ENCODE data around the gene MEAF6. TPM values are rescaled to one million over a fixed set of nuclear protein-coding genes. Genes with fewer than 3 reads are reported as not detected.

MEAF6 gene
- total and polyA plus RNA-seq, 2 of the 4 experiments (the other 2 are of a cell fraction) = 36.2 to 40.7 TPM

- DNase-seq = no peak
- no peak overlapping the region for H2AFZ ChIP-seq (replicated peaks; ENCODE audit: low read length, poor library complexity)
- H3K27me3 ChIP-seq (ENCODE audit: control insufficient read depth, insufficient read depth, low read length) = no peaks in the 10 kb centered on the region
- H3K79me1 ChIP-seq (ENCODE audit: low read depth in 1 of 2, low read length in 2 of 2) = peaks cover 17 to 33% of the 10 kb centered on the region in 2 experiments
- dilution Hi-C loops (cut with HindIII; ENCODE audit: low sequenced_read_pairs, unreplicated experiment) (no loop called here), in situ Hi-C loops (cut with MboI; ENCODE audit: low sequenced_read_pairs) (no loop called here), intact Hi-C loops (cut with micrococcal nuclease) (loop anchor here (2.0 kb wide), 1 partner anchor 19 kb away; the partner anchor contains the start of gene MEAF6)
- no peak overlapping the region for H3K56ac ChIP-seq (ENCODE audit: extremely low read depth, insufficient read depth, low read length)
- peak overlapping the region; percentile 80 for H3K18ac ChIP-seq (ENCODE audit: low read depth, low read length)
- H4K20me1 ChIP-seq (ENCODE audit: insufficient read depth, low read length) = peaks cover 19% of the 10 kb centered on the region; the same call in 1 of the 2 replicates
- H2AK9ac ChIP-seq (replicated peaks; ENCODE audit: low read depth, low read length, poor library complexity) = no peak overlapping the region
- no peak overlapping the region for H3K9ac ChIP-seq (ENCODE audit: low read depth, low read length)
- peaks cover 11% of the 10 kb centered on the region for H3K4me1 ChIP-seq (ENCODE audit: control insufficient read depth, insufficient read depth, low read length)
- H2BK120ac ChIP-seq (ENCODE audit: low read depth, low read length) = peak overlapping the region; percentile 68
- H2BK15ac ChIP-seq (ENCODE audit: low read depth, low read length) = peak overlapping the region; percentile 5; the same call in 1 of the 3 replicates
- peak overlapping the region; percentile 37 for H2BK5ac ChIP-seq (ENCODE audit: low read depth, low read length, poor library complexity, severe bottlenecking)
- ChIA-PET POLR2A (ENCODE audit: unreplicated experiment) (no interaction called here), CTCF (no interaction called here)
- WGBS, 2 experiments (ENCODE audit: extremely low coverage in 2 of 2, insufficient read length in 1 of 2) = no CpG with 5 or more reads among the region's 4 CpGs
- no TSS peak for BruUV-seq (replicated peaks)
- H3K23ac ChIP-seq (ENCODE audit: low read depth, low read length) = peak overlapping the region; percentile 68
- H3K4me2 ChIP-seq (ENCODE audit: low read depth, low read length) = no peak overlapping the region
- no peaks in the 10 kb centered on the region for H3K9me3 ChIP-seq (ENCODE audit: control insufficient read depth, insufficient read depth, low read length)
- H3K4me3 ChIP-seq (ENCODE audit: insufficient read depth, low read depth, low read length) = no peak overlapping the region
- no peak for ATAC-seq (ENCODE audit: low read depth)
- peak overlapping the region; percentile 78 for H4K91ac ChIP-seq (ENCODE audit: insufficient read depth, low read depth, low read length)
- H4K8ac ChIP-seq (ENCODE audit: low read depth in 2 of 2, low read length in 2 of 2) = peak overlapping the region in 1 of 2 experiments; percentile 76; a peak in 2 of 4 replicates
- H3K36me3 ChIP-seq (ENCODE audit: control insufficient read depth, insufficient read depth, low read length) = peaks cover 4% of the 10 kb centered on the region
- H2AK5ac ChIP-seq (ENCODE audit: low read depth, low read length) = peak overlapping the region; percentile 27
- H4K5ac ChIP-seq (ENCODE audit: low read depth, low read length) = peak overlapping the region; percentile 38
- TF ChIP-seq SMC3 (IDR thresholded peaks at IDR 0.05; ENCODE audit: low read depth, low read length) = no peak
- no peak for TF ChIP-seq CEBPB (IDR thresholded peaks at IDR 0.05; ENCODE audit: low read depth, low read length)
- no peak for TF ChIP-seq POLR2A (IDR thresholded peaks at IDR 0.05; ENCODE audit: low read depth, low read length)
- TF ChIP-seq FOS (IDR thresholded peaks at IDR 0.05; ENCODE audit: low read depth, low read length) = no peak
- TF ChIP-seq NFE2L2 (IDR thresholded peaks at IDR 0.05; ENCODE audit: low read depth, low read length) = no peak
- TF ChIP-seq ELK1 (IDR thresholded peaks at IDR 0.05; ENCODE audit: borderline replicate concordance, low read depth, low read length) = no peak
- TF ChIP-seq CTCF (conservative IDR thresholded peaks at IDR 0.05; ENCODE audit: low read depth, low read length) = no peak
- H3K27ac ChIP-seq (ENCODE audit: insufficient read depth, low read length) = peak overlapping the region; percentile 20
- peak overlapping the region; percentile 76 for H3K4ac ChIP-seq (ENCODE audit: low read depth, low read length)
- peak overlapping the region; percentile 77 for H3K14ac ChIP-seq (replicated peaks; ENCODE audit: low read depth, low read length)
- H2BK20ac ChIP-seq (ENCODE audit: low read depth, low read length) = peak overlapping the region; percentile 81
- peaks cover 16% of the 10 kb centered on the region for H3K9me1 ChIP-seq (ENCODE audit: insufficient read depth, low read length)
Observed at GRCh38 chr1:37533317-37534093, 18.9 kb upstream of the MEAF6 start.
